ENCODE results near the gene KIF12. TPM values are rescaled to one million over a fixed set of nuclear protein-coding genes. Genes with fewer than 3 reads are reported as not detected.

KIF12 gene
- total and polyA plus RNA-seq, 2 of the 13 experiments (the other 11 are each of a cell fraction or from before 2014, with no cell fraction given), result 1.8 to 12.5 TPM

GRCh38 chr9:114086009-114086408 is 13.1 kb downstream of the KIF12 start:
- in situ Hi-C loops (cut with HindIII; ENCODE audit: extremely low pct_ligation_motif_present, low pct_unique_long_range_greater_than_20kb) (no loop called here), intact Hi-C loops (cut with micrococcal nuclease; ENCODE audit: unreplicated experiment) (no loop called here)
- POLR2A ChIA-PET, result interaction anchor here (1.3 to 2.6 kb wide), 2 partner anchors 13 to 22 kb away, joined by 3 to 8 read pairs; partner anchors contain the start of gene KIF12
- ATAC-seq, result no peak
- FAIRE-seq, result no peak
- no TSS peak for BruUV-seq (replicated peaks)
- Histone ChIP-seq H3K36me3 (replicated peaks in 1 of 2; ENCODE audit: control insufficient read depth in 1 of 2, insufficient read depth in 2 of 2, low read length in 2 of 2) (no peaks in the 10 kb centered on the region), H3K27me3 (ENCODE audit: control insufficient read depth in 1 of 2, insufficient read depth in 2 of 2, low read length in 2 of 2) (no peaks in the 10 kb centered on the region), H3K79me2 (ENCODE audit: insufficient read depth, low read length) (no peaks in the 10 kb centered on the region), H3K4me1 (ENCODE audit: insufficient read depth, low read length) (peaks cover 56% of the 10 kb centered on the region), H3K9ac (ENCODE audit: insufficient read depth, low read depth, low read length) (no peak overlapping the region), H3K27ac (ENCODE audit: extremely low read length, insufficient read depth, low read length) (no peak overlapping the region), H3K9me3 (ENCODE audit: low read length) (no peaks in the 10 kb centered on the region), H2AFZ (ENCODE audit: low read length) (no peak overlapping the region), H3K4me2 (ENCODE audit: low read depth, low read length) (no peak overlapping the region), H3K4me3 (replicated peaks in 1 of 3; ENCODE audit: insufficient read depth in 1 of 3, low read depth in 2 of 3, low read length in 3 of 3) (no peak overlapping the region), H4K20me1 (ENCODE audit: insufficient read depth, low read length) (no peaks in the 10 kb centered on the region)
- TF ChIP-seq ZNF691 (CRISPR knock-in tag; IDR thresholded peaks at IDR 0.05; ENCODE audit: borderline replicate concordance, low read depth), result no peak
- TF ChIP-seq ZNF644 (CRISPR knock-in tag; IDR thresholded peaks at IDR 0.05; ENCODE audit: low read depth), result 0 out of 2 replicates have a peak, but pooled peaks have one; percentile 37
- TF ChIP-seq HIC2 (CRISPR knock-in tag; IDR thresholded peaks at IDR 0.05; ENCODE audit: low read depth), result no peak
- DNase-seq (ENCODE audit: low spot score), result no peak
- CTCF ChIA-PET (ENCODE audit: low intra/inter-chr PET ratio, low total read pairs), result no interaction called here
- WGBS (ENCODE audit: low lambda C conversion rate), result 79% methylated on average over 5 of the region's 6 CpGs

- DNase-seq (ENCODE audit: low spot score), result no peak
- Histone ChIP-seq H3K27me3 (ENCODE audit: control insufficient read depth in 1 of 2, insufficient read depth in 2 of 2, low read length in 2 of 2) (no peaks in the 10 kb centered on the region), H2AFZ (ENCODE audit: low read length) (no peak overlapping the region), H4K20me1 (ENCODE audit: insufficient read depth, low read length) (no peaks in the 10 kb centered on the region), H3K4me2 (ENCODE audit: low read depth, low read length) (no peak overlapping the region), H3K79me2 (ENCODE audit: insufficient read depth, low read length) (no peaks in the 10 kb centered on the region), H3K27ac (ENCODE audit: extremely low read length, insufficient read depth, low read length) (no peak overlapping the region), H3K9ac (ENCODE audit: insufficient read depth, low read depth, low read length) (no peak overlapping the region), H3K36me3 (replicated peaks in 1 of 2; ENCODE audit: control insufficient read depth in 1 of 2, insufficient read depth in 2 of 2, low read length in 2 of 2) (no peaks in the 10 kb centered on the region), H3K9me3 (ENCODE audit: low read length) (no peaks in the 10 kb centered on the region), H3K4me3 (replicated peaks in 1 of 3; ENCODE audit: insufficient read depth in 1 of 3, low read depth in 2 of 3, low read length in 3 of 3) (no peak overlapping the region), H3K4me1 (ENCODE audit: insufficient read depth, low read length) (peaks cover 59% of the 10 kb centered on the region)
- ATAC-seq, result no peak
- no peak for FAIRE-seq
- CTCF ChIA-PET (ENCODE audit: low intra/inter-chr PET ratio, low total read pairs), result no interaction called here
- 97% methylated on average over 6 of the region's 9 CpGs for WGBS (ENCODE audit: low lambda C conversion rate)
- no TSS peak for BruUV-seq (replicated peaks)
- TF ChIP-seq ZNF891 (CRISPR knock-in tag; IDR thresholded peaks at IDR 0.05) (no peak), ZNF362 (CRISPR knock-in tag; IDR thresholded peaks at IDR 0.05; ENCODE audit: borderline replicate concordance) (no peak), ZNF564 (CRISPR knock-in tag; IDR thresholded peaks at IDR 0.05) (no peak), ZNF687 (CRISPR knock-in tag; IDR thresholded peaks at IDR 0.05) (peak; percentile 19; the same call in 1 of the 2 replicates), ZNF782 (CRISPR knock-in tag; IDR thresholded peaks at IDR 0.05; ENCODE audit: borderline replicate concordance) (no peak)
- in situ Hi-C loops (cut with HindIII; ENCODE audit: extremely low pct_ligation_motif_present, low pct_unique_long_range_greater_than_20kb) (no loop called here), intact Hi-C loops (cut with micrococcal nuclease; ENCODE audit: unreplicated experiment) (no loop called here)
- POLR2A ChIA-PET, result interaction anchor here (1.3 to 2.6 kb wide), 3 partner anchors 14 to 90 kb away, joined by 3 to 8 read pairs (median 5); partner anchors contain the start of gene KIF12
These were observed 13.7 kb downstream of the KIF12 start for GRCh38 chr9:114085387-114085789.
